ENCODE results near the gene ZNF350. TPM values are rescaled to one million over a fixed set of nuclear protein-coding genes. Genes with fewer than 3 reads are reported as not detected.
"Not testable (repeated sequence)": the region's sequence is repeated elsewhere in the genome, so short reads cannot be mapped to it uniquely, and the experiment has no call there.

The ZNF350 gene
- 10 to 100 TPM; 31.3 to 34.6 TPM for total RNA-seq

DNA sequence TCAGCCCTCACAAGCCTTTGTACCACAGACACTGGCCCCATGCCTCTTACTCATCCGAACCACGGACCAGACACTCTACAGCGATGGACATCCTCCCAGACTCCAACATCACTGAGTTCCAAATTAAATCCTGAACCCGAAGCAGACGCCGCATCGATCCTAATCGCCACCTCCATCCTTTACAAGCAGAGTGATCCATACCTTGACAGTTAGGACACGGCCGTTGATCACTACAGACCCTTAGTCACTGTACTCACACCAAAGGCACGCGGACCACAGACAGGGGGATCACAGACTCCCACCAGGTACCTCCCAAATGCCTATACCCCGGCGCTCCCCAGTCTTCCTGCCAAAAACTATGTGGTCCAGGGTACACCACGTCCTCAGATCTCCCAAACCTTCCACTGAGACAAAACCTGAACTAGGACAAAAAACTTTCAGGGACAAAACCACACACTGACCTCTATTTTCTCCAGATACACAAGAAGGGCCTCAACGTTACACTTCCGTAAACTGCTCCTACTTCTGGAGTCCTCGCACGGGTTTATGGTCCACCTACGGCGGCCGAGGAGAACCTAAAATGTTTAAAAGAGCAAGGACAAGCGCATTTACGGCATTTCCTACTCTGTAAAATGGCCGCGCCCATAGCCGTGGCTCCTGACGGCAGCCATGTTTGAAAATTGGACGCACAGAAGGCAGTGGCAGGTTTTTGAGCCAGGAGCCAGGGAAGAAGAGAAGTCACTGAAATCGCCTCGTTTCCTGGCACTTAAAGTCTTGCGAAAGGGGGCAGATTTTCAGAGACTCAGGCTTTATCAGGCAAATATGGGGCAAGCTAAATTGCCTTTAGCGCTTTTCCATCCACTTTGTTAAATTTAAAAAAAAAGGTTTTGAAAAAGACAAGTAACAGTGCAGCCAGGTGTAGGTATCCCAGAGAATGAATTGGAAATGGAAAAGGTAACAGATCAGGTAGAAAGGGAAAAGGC, at the start of gene ZNF350:
Gene ZNF350 (minus strand): TSS at position 532 of the 983 bp plus-strand sequence. CDS start 12,480 bp downstream, outside the sequence.
- 2% methylated on average over 33 of the region's 33 CpGs for WGBS
- DNase-seq (ENCODE audit: low spot score), result peak; percentile 98
- Histone ChIP-seq H3K27ac (peak within 1 kb of the TSS; percentile 83 to 88), H3K27me3 (replicated peaks; ENCODE audit: insufficient read depth) (no peaks in the 10 kb centered on the region), H3K36me3 (no peaks in the 10 kb centered on the region), H3K9me3 (no peaks in the 10 kb centered on the region), H3K4me3 (peak within 1 kb of the TSS; percentile 86 to 89), H3K4me1 (replicated peaks) (no peaks in the 10 kb centered on the region)
- TF ChIP-seq POLR2AphosphoS5 (IDR thresholded peaks at IDR 0.05) (peak; percentile 100), CTCF (IDR thresholded peaks at IDR 0.05) (peak in 1 of 4 experiments; percentile 7), POLR2A (IDR thresholded peaks at IDR 0.05) (no peak)
- intact Hi-C loops (cut with DNase I), result loop anchor here (5.0 kb wide), 1 partner anchor 59 kb away; the partner anchor contains the start of gene ZNF613

- intact Hi-C loops (cut with DNase I), result no loop called here
- Histone ChIP-seq H3K36me3 (peaks cover 6 to 32% of the 10 kb centered on the region in 2 donors), H3K27me3 (replicated peaks; ENCODE audit: insufficient read depth) (no peaks in the 10 kb centered on the region), H3K4me3 (no peak overlapping the region), H3K4me1 (replicated peaks) (no peaks in the 10 kb centered on the region), H3K27ac (no peak overlapping the region), H3K9me3 (peaks cover 6% of the 10 kb centered on the region)
- over 99% methylated on average over 12 of the region's 12 CpGs for WGBS
- TF ChIP-seq POLR2A (IDR thresholded peaks at IDR 0.05) (no peak), POLR2AphosphoS5 (IDR thresholded peaks at IDR 0.05) (no peak), CTCF (IDR thresholded peaks at IDR 0.05) (no peak)
- DNase-seq (ENCODE audit: low spot score), result no peak
These were observed 47.5 kb upstream of the ZNF350 start for GRCh38 chr19:52034051-52034728.

DNA sequence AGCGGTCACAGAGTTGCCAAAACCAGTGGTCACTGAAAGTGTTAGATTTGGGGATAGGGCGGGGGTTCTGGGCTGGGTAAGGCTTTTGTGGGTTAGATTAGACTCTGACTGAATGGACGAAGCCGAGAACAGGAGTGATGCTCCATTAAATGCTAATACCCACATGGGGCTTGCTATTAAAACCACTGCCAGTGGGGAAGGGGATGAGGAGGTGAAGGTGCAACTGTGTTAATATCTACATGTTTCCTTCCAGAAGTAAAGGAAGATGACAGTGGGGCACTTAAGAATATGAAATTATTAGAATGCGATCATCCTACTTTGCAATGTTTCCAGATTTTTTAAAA, 42.1 kb upstream of the ZNF350 start:
- DNase-seq (ENCODE audit: low spot score), result no peak
- 17% methylated on average over 5 of the region's 5 CpGs for WGBS
- no peaks in the 10 kb centered on the region for H3K36me3 ChIP-seq
- no peaks in the 10 kb centered on the region for H3K27me3 ChIP-seq (replicated peaks; ENCODE audit: insufficient read depth)
- H3K4me3 ChIP-seq, result peak overlapping the region; percentile 69 to 73
- intact Hi-C loops (cut with DNase I), result loop anchor here (2.0 kb wide), 1 partner anchor 20 kb away; the partner anchor contains the start of gene ZNF432
- peak overlapping the region; percentile 91 to 97 for H3K27ac ChIP-seq
- no peaks in the 10 kb centered on the region for H3K4me1 ChIP-seq (replicated peaks)
- TF ChIP-seq POLR2A (IDR thresholded peaks at IDR 0.05) (no peak), CTCF (IDR thresholded peaks at IDR 0.05) (no peak), POLR2AphosphoS5 (IDR thresholded peaks at IDR 0.05) (no peak)
- H3K9me3 ChIP-seq, result no peaks in the 10 kb centered on the region

DNA sequence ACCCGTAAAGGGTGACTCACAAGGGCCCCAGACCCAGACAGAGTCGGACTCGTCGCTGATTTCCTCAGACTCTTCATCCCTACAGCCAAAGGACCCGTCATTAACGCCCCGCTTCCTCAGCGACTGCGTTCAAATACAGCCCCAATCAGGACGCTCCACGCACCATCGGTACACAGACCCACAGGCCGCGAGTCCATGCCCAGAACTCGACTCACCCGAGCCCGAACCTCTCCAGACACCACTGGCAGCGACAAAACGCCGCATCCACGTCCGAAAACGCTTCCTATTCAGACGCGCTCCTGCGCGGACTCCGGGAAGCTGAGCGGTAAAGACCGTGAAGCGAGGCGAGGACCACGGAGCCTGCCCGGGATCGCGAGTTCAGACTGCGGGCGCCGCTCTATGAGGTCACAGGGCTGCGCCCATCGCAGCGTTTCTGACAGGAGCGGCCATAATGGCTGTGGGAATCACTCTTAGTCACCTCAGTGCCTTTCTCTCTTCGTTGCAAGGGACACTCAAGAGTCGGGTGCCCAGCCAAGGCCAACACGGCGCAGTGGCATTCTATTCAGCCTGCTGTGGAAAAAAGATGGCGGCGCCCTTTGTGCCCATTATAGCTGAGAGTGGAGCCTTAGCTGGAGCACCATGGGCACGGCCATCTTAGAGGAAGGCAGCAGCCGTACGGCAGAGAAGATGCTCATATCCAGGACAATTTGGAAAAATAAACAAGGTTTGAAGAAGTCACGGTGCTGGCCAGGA, 41.6 kb upstream of the ZNF350 start, which contains the start of gene ZNF614:
Gene ZNF614 (minus strand): TSS at position 353 of the 753 bp plus-strand sequence. CDS start 2,634 bp downstream, outside the sequence.
- no peaks in the 10 kb centered on the region for H3K36me3 ChIP-seq
- H3K27me3 ChIP-seq (replicated peaks; ENCODE audit: insufficient read depth), result no peaks in the 10 kb centered on the region
- H3K4me1 ChIP-seq (replicated peaks), result no peaks in the 10 kb centered on the region
- H3K27ac ChIP-seq, result peak within 1 kb of the TSS; percentile 91 to 97
- TF ChIP-seq POLR2AphosphoS5 (IDR thresholded peaks at IDR 0.05) (peak; percentile 88), POLR2A (IDR thresholded peaks at IDR 0.05) (peak; percentile 27), CTCF (IDR thresholded peaks at IDR 0.05) (no peak)
- under 1% methylated on average over 53 of the region's 53 CpGs for WGBS
- intact Hi-C loops (cut with DNase I), result loop anchor here (2.0 kb wide), 1 partner anchor 21 kb away; the partner anchor contains the start of gene ZNF432
- DNase-seq (ENCODE audit: low spot score), result peak; percentile 85
- no peaks in the 10 kb centered on the region for H3K9me3 ChIP-seq
- peak within 1 kb of the TSS; percentile 69 to 73 for H3K4me3 ChIP-seq

DNA sequence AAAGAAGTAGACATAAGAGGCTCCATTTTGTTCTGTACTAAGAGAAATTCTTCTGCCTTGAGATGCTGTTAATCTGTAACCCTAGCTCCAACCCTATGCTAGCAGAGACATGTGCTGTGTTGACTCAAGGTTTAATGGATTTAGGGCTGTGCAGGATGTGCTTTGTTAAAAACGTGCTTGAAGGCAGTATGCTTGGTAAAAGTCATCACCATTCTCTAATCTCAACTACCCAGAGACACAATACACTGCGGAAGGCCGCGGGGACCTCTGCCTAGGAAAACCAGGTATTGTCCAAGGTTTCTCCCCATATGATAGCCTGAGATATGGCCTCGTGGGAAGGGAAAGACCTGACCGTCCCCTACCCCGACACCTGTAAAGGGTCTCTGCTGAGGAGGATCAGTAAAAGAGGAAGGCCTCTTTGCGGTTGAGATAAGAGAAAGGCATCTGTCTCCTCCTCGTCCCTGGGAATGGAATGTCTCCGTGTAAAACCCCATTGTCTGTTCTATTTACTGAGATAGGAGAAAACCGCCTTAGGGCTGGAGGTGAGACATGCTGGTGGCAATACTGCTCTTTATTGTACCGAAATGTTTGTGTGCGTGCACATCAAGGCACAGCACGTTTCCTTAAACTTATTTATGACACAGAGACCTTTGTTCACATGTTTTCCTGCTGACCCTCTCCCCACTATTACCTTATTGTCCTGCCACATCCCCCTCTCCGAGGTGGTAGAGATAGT, 39.8 kb upstream of the ZNF350 start:
- WGBS, result 61% methylated on average over 15 of the region's 15 CpGs
- DNase-seq (ENCODE audit: low spot score), result peak; percentile 22
- H3K27ac ChIP-seq, result peak overlapping the region; percentile 91 to 97
- H3K4me1 ChIP-seq (replicated peaks); H3K27me3 ChIP-seq (replicated peaks; ENCODE audit: insufficient read depth); intact Hi-C loops (cut with DNase I); H3K36me3 ChIP-seq; H3K9me3 ChIP-seq: not testable (repeated sequence)
- peak overlapping the region in 1 of 2 donors; percentile 69 for H3K4me3 ChIP-seq

GRCh38 chr19:52024478-52024877, 37.8 kb upstream of the ZNF350 start:
- H3K4me3 ChIP-seq; H3K27me3 ChIP-seq (replicated peaks; ENCODE audit: insufficient read depth); intact Hi-C loops (cut with DNase I); H3K9me3 ChIP-seq; DNase-seq (ENCODE audit: low spot score); H3K4me1 ChIP-seq (replicated peaks); H3K36me3 ChIP-seq: not testable (repeated sequence)
- WGBS, result 67% methylated on average over 4 of the region's 4 CpGs
- peak overlapping the region in 1 of 2 donors; percentile 91 for H3K27ac ChIP-seq
